Vagina (tissue), 2 donors: ENCODE measurements around the gene FER1L5. TPM values are rescaled to one million over a fixed set of nuclear protein-coding genes. Genes with fewer than 3 reads are reported as not detected.

Experiments used
- DNase-seq, 2 donors: peaks; one replicate each; pipeline ENCODE4 v3.0.0-alpha.2; 2017; ENCODE audit errors: extremely low spot score in 2 of 2
- H3K27ac ChIP-seq: fragments of 200-600 bp; sonication (generic); one replicate; pipeline ENCODE4 v1.5.1; 2019
- H3K27me3 ChIP-seq: fragments of 200-600 bp; sonication (generic); one replicate; pipeline ENCODE4 v1.5.1; 2019
- H3K36me3 ChIP-seq, 2 donors: fragments of 200-600 bp; sonication (generic); one replicate each; pipeline ENCODE4 v1.5.1; 2017 to 2019
- H3K4me1 ChIP-seq: fragments of 200-600 bp; sonication (generic); one replicate; pipeline ENCODE4 v1.5.1; 2019
- H3K4me3 ChIP-seq, 2 donors: fragments of 200-600 bp; sonication (generic); 1 replicate in 1 of 2; 2 replicates in 1 of 2; pipeline ENCODE4 v1.5.1; 2016 to 2019
- H3K9me3 ChIP-seq: fragments of 200-600 bp; sonication (generic); one replicate; pipeline ENCODE4 v1.5.1; 2019
- CTCF ChIP-seq, 3 experiments: fragments of 450-650 bp in 2 of 3; fragments of 200-600 bp in 1 of 3; sonication (generic) in 1 of 3; IDR thresholded peaks; one replicate each; pipeline ENCODE4 v1.5.1; 2017 to 2019; ENCODE audit warnings: antibody characterized with exemption in 3 of 3, mild to moderate bottlenecking in 2 of 3, moderate library complexity in 2 of 3
- POLR2A ChIP-seq, 2 donors: fragments of 450-650 bp; IDR thresholded peaks; one replicate each; pipeline ENCODE4 v1.6.1; 2017; ENCODE audit warnings: antibody characterized with exemption in 2 of 2, mild to moderate bottlenecking in 2 of 2, moderate library complexity in 2 of 2
- POLR2AphosphoS5 ChIP-seq, 2 donors: sonication (generic); formaldehyde crosslinking; IDR thresholded peaks; one replicate each; pipeline ENCODE4 v1.9.0; 2017; ENCODE audit warnings: antibody characterized with exemption in 2 of 2, mild to moderate bottlenecking in 2 of 2, low read depth in 1 of 2; ENCODE audit not compliant: insufficient read depth in 1 of 2
- intact Hi-C: fragments of 100-400 bp; cut with DNase I; formaldehyde crosslinking; loops from one replicate; pipeline ENCODE4 v1.15.1; 2023
- total RNA-seq: library from RNA; depleted of rRNA; stranded (reverse); fragments of >200 nt; gene quantifications from one replicate; pipeline ENCODE4 v1.2.3, GENCODE V29; 2016

FER1L5 gene
- total RNA-seq, 1 donor from 2014 or later = 0.74 TPM

- no peak overlapping the region for H3K27ac ChIP-seq
- no peaks in the 10 kb centered on the region for H3K4me1 ChIP-seq
- DNase-seq = no peak
- TF ChIP-seq POLR2A (IDR thresholded peaks at IDR 0.05) (no peak), POLR2AphosphoS5 (IDR thresholded peaks at IDR 0.05; ENCODE audit: insufficient read depth in 1 of 2, low read depth in 1 of 2) (no peak), CTCF (IDR thresholded peaks at IDR 0.05) (no peak)
- no peaks in the 10 kb centered on the region for H3K27me3 ChIP-seq
- H3K9me3 ChIP-seq = no peaks in the 10 kb centered on the region
- intact Hi-C loops = no loop called here
- peaks cover 0 to 70% of the 10 kb centered on the region in 2 donors for H3K36me3 ChIP-seq
- no peak overlapping the region for H3K4me3 ChIP-seq
These were observed 68.4 kb downstream of the FER1L5 start for GRCh38 chr2:96710985-96711384.

- peaks cover 0 to 33% of the 10 kb centered on the region in 2 donors for H3K36me3 ChIP-seq
- no peak for DNase-seq
These were observed 73.1 kb downstream of the FER1L5 start for GRCh38 chr2:96715658-96716057.

GRCh38 chr2:96716388-96716787 lies 73.8 kb downstream of the FER1L5 start:
- TF ChIP-seq CTCF (IDR thresholded peaks at IDR 0.05) = no peak
- no peak for TF ChIP-seq POLR2AphosphoS5 (IDR thresholded peaks at IDR 0.05; ENCODE audit: insufficient read depth in 1 of 2, low read depth in 1 of 2)
- Histone ChIP-seq H3K4me1 (no peaks in the 10 kb centered on the region), H3K4me3 (no peak overlapping the region), H3K36me3 (peaks cover 0 to 25% of the 10 kb centered on the region in 2 donors), H3K27ac (no peak overlapping the region), H3K27me3 (no peaks in the 10 kb centered on the region), H3K9me3 (no peaks in the 10 kb centered on the region)
- intact Hi-C loops = no loop called here
- DNase-seq = no peak

More at GRCh38 chr2:96715658-96716057, 73.1 kb downstream of the FER1L5 start:
- Histone ChIP-seq H3K27me3 (no peaks in the 10 kb centered on the region), H3K4me1 (no peaks in the 10 kb centered on the region), H3K9me3 (no peaks in the 10 kb centered on the region), H3K4me3 (no peak overlapping the region), H3K27ac (no peak overlapping the region)
- intact Hi-C loops = no loop called here
- TF ChIP-seq POLR2A (IDR thresholded peaks at IDR 0.05) = no peak
- TF ChIP-seq POLR2AphosphoS5 (IDR thresholded peaks at IDR 0.05; ENCODE audit: insufficient read depth in 1 of 2, low read depth in 1 of 2) = no peak
- no peak for TF ChIP-seq CTCF (IDR thresholded peaks at IDR 0.05)

- TF ChIP-seq POLR2AphosphoS5 (IDR thresholded peaks at IDR 0.05; ENCODE audit: insufficient read depth in 1 of 2, low read depth in 1 of 2) = no peak
- no peak for TF ChIP-seq POLR2A (IDR thresholded peaks at IDR 0.05)
- TF ChIP-seq CTCF (IDR thresholded peaks at IDR 0.05) = no peak
- no peak overlapping the region for H3K4me3 ChIP-seq
- no peaks in the 10 kb centered on the region for H3K4me1 ChIP-seq
- H3K27ac ChIP-seq = no peak overlapping the region
- intact Hi-C loops = no loop called here
- no peaks in the 10 kb centered on the region for H3K9me3 ChIP-seq
- no peak for DNase-seq
- peaks cover 0 to 27% of the 10 kb centered on the region in 2 donors for H3K36me3 ChIP-seq
- H3K27me3 ChIP-seq = no peaks in the 10 kb centered on the region
These were observed 83.6 kb downstream of the FER1L5 start for GRCh38 chr2:96726131-96726530.

GRCh38 chr2:96727431-96727830 lies 84.9 kb downstream of the FER1L5 start:
- H3K4me1 ChIP-seq = no peaks in the 10 kb centered on the region
- peaks cover 0 to 40% of the 10 kb centered on the region in 2 donors for H3K36me3 ChIP-seq

More at GRCh38 chr2:96727431-96727830, 84.9 kb downstream of the FER1L5 start:
- no peak overlapping the region for H3K4me3 ChIP-seq
- TF ChIP-seq POLR2A (IDR thresholded peaks at IDR 0.05) (no peak), CTCF (IDR thresholded peaks at IDR 0.05) (no peak), POLR2AphosphoS5 (IDR thresholded peaks at IDR 0.05; ENCODE audit: insufficient read depth in 1 of 2, low read depth in 1 of 2) (no peak)
- H3K27me3 ChIP-seq = no peaks in the 10 kb centered on the region
- no peak overlapping the region for H3K27ac ChIP-seq
- no peak for DNase-seq
- no peaks in the 10 kb centered on the region for H3K9me3 ChIP-seq
- intact Hi-C loops = no loop called here
